Measurements from ENCODE around the gene PCDHA1. TPM values are rescaled to one million over a fixed set of nuclear protein-coding genes. Genes with fewer than 3 reads are reported as not detected.

The PCDHA1 gene
- total RNA-seq, 1 experiment from 2014 or later = not detected

DNA sequence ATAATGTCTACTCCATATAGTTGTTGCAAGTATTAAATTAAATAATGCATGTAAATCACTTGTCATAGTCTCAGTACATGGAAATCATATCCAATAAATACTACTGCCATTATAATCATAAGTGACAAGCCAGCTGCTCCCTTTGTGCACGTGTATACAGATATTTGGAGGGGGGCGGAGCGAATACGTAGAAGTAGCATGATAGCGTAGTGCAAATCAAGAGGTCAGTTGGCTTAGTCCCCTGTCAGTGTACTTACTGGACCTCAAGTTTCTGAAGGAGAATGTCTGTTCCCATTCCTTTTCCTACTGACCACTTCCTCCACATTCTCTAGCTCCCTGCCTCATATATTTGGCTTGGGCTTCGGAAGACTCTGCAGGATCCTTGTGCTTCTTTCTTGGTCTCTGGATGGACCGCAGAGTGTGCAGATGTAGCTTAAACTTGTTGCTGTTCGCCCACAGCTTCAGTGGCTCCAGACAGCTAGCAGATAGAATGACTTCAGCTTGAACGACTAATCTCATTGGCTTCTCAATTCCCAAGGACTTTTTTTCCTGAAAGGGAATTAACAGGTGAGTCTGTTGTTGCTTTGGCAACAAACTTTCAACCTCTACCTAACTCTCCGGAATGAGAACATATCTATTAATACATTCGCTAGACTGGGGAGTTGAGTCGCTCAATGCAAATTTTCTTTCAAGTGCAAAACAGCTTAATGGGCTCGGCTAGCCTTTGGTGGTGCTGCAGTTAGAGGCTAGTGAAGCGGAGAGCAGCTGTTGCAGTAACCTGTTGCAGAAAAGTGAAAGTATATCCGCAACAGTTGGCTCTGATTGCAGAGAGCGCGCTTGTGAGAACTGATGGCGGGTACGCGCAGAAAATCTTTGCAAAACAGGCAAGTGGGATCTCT lies 264.9 kb downstream of the PCDHA1 start, which contains the start of gene PCDHB1:
Gene PCDHB1, plus strand, starts transcription at position 753 of the 899 bp plus-strand sequence. Its CDS starts 97 bp downstream, at position 850.
- intact Hi-C loops (cut with micrococcal nuclease; ENCODE audit: unreplicated experiment) = no loop called here
- CTCF ChIA-PET = no interaction called here
- DNase-seq (ENCODE audit: low read depth, low spot score) = no peak

DNA sequence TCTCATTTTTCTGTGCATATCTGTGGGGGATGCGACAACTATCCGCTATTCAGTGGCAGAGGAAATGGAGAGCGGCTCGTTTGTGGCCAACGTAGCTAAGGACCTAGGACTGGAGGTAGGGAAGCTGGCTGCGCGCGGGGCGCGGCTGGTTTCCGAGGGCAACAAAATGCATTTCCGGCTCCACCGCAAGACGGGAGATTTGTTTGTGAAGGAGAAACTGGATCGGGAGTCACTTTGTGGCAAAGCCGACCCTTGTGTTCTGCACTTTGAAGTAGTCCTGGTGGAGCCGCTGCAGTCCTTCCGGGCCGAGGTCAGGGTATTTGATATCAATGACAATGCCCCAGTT lies 265.6 kb downstream of the PCDHA1 start:
- Histone ChIP-seq H3K27ac (ENCODE audit: low read length) (no peak overlapping the region), H3K4me3 (ENCODE audit: low read depth in 2 of 2, low read length in 2 of 2) (peak overlapping the region; percentile 43 to 67), H3K27me3 (ENCODE audit: control insufficient read depth, insufficient read depth, low read length) (peaks cover 2% of the 10 kb centered on the region; the same call in 1 of the 2 replicates), H3K9me3 (ENCODE audit: control insufficient read depth, insufficient read depth, low read depth, low read length) (no peaks in the 10 kb centered on the region), H3K36me3 (ENCODE audit: control insufficient read depth, insufficient read depth, low read length) (no peaks in the 10 kb centered on the region), H3K4me1 (ENCODE audit: control insufficient read depth, insufficient read depth, low read length) (no peaks in the 10 kb centered on the region)
- intact Hi-C loops (cut with micrococcal nuclease; ENCODE audit: unreplicated experiment) = no loop called here
- TF ChIP-seq SIN3A (IDR thresholded peaks at IDR 0.05; ENCODE audit: borderline replicate concordance, insufficient read depth, low read depth, low read length) (no peak), TCF7L2 (IDR thresholded peaks at IDR 0.05; ENCODE audit: low read depth, low read length) (0 out of 2 replicates have a peak, but pooled peaks have one; percentile 15)
- no peak for DNase-seq (ENCODE audit: low read depth, low spot score)
- ChIA-PET POLR2A (interaction anchor here (0.6 kb wide), 1 partner anchor 182 kb away, joined by 4 read pairs; no protein-coding TSS in a partner anchor), CTCF (no interaction called here)
- ATAC-seq = peak; percentile 62
- in situ Hi-C loops (cut with HindIII; ENCODE audit: low pct_unique_long_range_greater_than_20kb, low sequenced_read_pairs) = no loop called here
- BruUV-seq (replicated peaks) = no TSS peak

More for the DNA sequence above, 264.9 kb downstream of the PCDHA1 start, which contains the start of gene PCDHB1:
- peak; percentile 81 for ATAC-seq
- H3K27ac ChIP-seq (ENCODE audit: low read length) = no peak within 1 kb of the TSS
- no peak for TF ChIP-seq TCF7L2 (IDR thresholded peaks at IDR 0.05; ENCODE audit: low read depth, low read length)
- no peak for TF ChIP-seq SIN3A (IDR thresholded peaks at IDR 0.05; ENCODE audit: borderline replicate concordance, insufficient read depth, low read depth, low read length)
- no peak for TF ChIP-seq POLR2AphosphoS5 (IDR thresholded peaks at IDR 0.05; ENCODE audit: low read depth, low read length)
- TF ChIP-seq, protein P1, sequence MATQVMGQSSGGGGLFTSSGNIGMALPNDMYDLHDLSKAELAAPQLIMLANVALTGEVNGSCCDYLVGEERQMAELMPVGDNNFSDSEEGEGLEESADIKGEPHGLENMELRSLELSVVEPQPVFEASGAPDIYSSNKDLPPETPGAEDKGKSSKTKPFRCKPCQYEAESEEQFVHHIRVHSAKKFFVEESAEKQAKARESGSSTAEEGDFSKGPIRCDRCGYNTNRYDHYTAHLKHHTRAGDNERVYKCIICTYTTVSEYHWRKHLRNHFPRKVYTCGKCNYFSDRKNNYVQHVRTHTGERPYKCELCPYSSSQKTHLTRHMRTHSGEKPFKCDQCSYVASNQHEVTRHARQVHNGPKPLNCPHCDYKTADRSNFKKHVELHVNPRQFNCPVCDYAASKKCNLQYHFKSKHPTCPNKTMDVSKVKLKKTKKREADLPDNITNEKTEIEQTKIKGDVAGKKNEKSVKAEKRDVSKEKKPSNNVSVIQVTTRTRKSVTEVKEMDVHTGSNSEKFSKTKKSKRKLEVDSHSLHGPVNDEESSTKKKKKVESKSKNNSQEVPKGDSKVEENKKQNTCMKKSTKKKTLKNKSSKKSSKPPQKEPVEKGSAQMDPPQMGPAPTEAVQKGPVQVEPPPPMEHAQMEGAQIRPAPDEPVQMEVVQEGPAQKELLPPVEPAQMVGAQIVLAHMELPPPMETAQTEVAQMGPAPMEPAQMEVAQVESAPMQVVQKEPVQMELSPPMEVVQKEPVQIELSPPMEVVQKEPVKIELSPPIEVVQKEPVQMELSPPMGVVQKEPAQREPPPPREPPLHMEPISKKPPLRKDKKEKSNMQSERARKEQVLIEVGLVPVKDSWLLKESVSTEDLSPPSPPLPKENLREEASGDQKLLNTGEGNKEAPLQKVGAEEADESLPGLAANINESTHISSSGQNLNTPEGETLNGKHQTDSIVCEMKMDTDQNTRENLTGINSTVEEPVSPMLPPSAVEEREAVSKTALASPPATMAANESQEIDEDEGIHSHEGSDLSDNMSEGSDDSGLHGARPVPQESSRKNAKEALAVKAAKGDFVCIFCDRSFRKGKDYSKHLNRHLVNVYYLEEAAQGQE (IDR thresholded peaks at IDR 0.05; ENCODE audit: insufficient read depth in 1 of 2, low read depth in 2 of 2, low read length in 1 of 2) = no peak
- TF ChIP-seq, protein P2, sequence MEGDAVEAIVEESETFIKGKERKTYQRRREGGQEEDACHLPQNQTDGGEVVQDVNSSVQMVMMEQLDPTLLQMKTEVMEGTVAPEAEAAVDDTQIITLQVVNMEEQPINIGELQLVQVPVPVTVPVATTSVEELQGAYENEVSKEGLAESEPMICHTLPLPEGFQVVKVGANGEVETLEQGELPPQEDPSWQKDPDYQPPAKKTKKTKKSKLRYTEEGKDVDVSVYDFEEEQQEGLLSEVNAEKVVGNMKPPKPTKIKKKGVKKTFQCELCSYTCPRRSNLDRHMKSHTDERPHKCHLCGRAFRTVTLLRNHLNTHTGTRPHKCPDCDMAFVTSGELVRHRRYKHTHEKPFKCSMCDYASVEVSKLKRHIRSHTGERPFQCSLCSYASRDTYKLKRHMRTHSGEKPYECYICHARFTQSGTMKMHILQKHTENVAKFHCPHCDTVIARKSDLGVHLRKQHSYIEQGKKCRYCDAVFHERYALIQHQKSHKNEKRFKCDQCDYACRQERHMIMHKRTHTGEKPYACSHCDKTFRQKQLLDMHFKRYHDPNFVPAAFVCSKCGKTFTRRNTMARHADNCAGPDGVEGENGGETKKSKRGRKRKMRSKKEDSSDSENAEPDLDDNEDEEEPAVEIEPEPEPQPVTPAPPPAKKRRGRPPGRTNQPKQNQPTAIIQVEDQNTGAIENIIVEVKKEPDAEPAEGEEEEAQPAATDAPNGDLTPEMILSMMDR (IDR thresholded peaks at IDR 0.05) = no peak
- H3K27me3 ChIP-seq (ENCODE audit: control insufficient read depth, insufficient read depth, low read length) = peaks cover 2% of the 10 kb centered on the region; the same call in 1 of the 2 replicates
- H3K9me3 ChIP-seq (ENCODE audit: control insufficient read depth, insufficient read depth, low read depth, low read length) = no peaks in the 10 kb centered on the region
- in situ Hi-C loops (cut with HindIII; ENCODE audit: low pct_unique_long_range_greater_than_20kb, low sequenced_read_pairs) = no loop called here
- H3K4me1 ChIP-seq (ENCODE audit: control insufficient read depth, insufficient read depth, low read length) = no peaks in the 10 kb centered on the region
- POLR2A ChIA-PET = interaction anchor here (0.6 kb wide), 2 partner anchors 32 to 181 kb away, joined by 3 to 4 read pairs; no protein-coding TSS in a partner anchor
- no TSS peak for BruUV-seq (replicated peaks)
- peak within 1 kb of the TSS; percentile 43 to 67 for H3K4me3 ChIP-seq (ENCODE audit: low read depth in 2 of 2, low read length in 2 of 2)
- H3K36me3 ChIP-seq (ENCODE audit: control insufficient read depth, insufficient read depth, low read length) = no peaks in the 10 kb centered on the region

Other genes starting within 250 kb of the PCDHA1 start
- 8.6 TPM for gene EIF4EBP3, start 238.5 kb upstream of the PCDHA1 start, total RNA-seq (2021; ENCODE audit: unreplicated experiment)
- gene SRA1, start 228.7 kb upstream of the PCDHA1 start, total RNA-seq (2021; ENCODE audit: unreplicated experiment) = 52.0 TPM
- gene APBB3, start 221.5 kb upstream of the PCDHA1 start, total RNA-seq (2021; ENCODE audit: unreplicated experiment) = 28.6 TPM
- gene SLC35A4, start 221.3 kb upstream of the PCDHA1 start, total RNA-seq (2021; ENCODE audit: unreplicated experiment) = 96.7 TPM
- 2.5 TPM for gene CD14, start 153.0 kb upstream of the PCDHA1 start, total RNA-seq (2021; ENCODE audit: unreplicated experiment)
- 18.9 TPM for gene TMCO6, start 146.7 kb upstream of the PCDHA1 start, total RNA-seq (2021; ENCODE audit: unreplicated experiment)
- gene NDUFA2, start 138.5 kb upstream of the PCDHA1 start, total RNA-seq (2021; ENCODE audit: unreplicated experiment) = 81.7 TPM
- 98.2 TPM for gene IK, start 138.3 kb upstream of the PCDHA1 start, total RNA-seq (2021; ENCODE audit: unreplicated experiment)
- gene WDR55, start 121.2 kb upstream of the PCDHA1 start, total RNA-seq (2021; ENCODE audit: unreplicated experiment) = 49.2 TPM
- gene DND1, start 112.6 kb upstream of the PCDHA1 start, total RNA-seq (2021; ENCODE audit: unreplicated experiment) = 1.8 TPM
- 76.4 TPM for gene HARS1, start 94.8 kb upstream of the PCDHA1 start, total RNA-seq (2021; ENCODE audit: unreplicated experiment)
- gene HARS2, start 94.7 kb upstream of the PCDHA1 start, total RNA-seq (2021; ENCODE audit: unreplicated experiment) = 44.1 TPM
- 62.2 TPM for gene ZMAT2, start 85.7 kb upstream of the PCDHA1 start, total RNA-seq (2021; ENCODE audit: unreplicated experiment)
- not detected for gene PCDHA2, start 8.7 kb downstream of the PCDHA1 start, total RNA-seq (2021; ENCODE audit: unreplicated experiment)
- not detected for gene PCDHA3, start 14.9 kb downstream of the PCDHA1 start, total RNA-seq (2021; ENCODE audit: unreplicated experiment)
- 3.1 TPM for gene PCDHA4, start 20.9 kb downstream of the PCDHA1 start, total RNA-seq (2021; ENCODE audit: unreplicated experiment)
- gene PCDHA5, start 35.5 kb downstream of the PCDHA1 start, total RNA-seq (2021; ENCODE audit: unreplicated experiment) = 0.10 TPM
- 0.31 TPM for gene PCDHA6, start 41.8 kb downstream of the PCDHA1 start, total RNA-seq (2021; ENCODE audit: unreplicated experiment)
- 0.15 TPM for gene PCDHA7, start 48.1 kb downstream of the PCDHA1 start, total RNA-seq (2021; ENCODE audit: unreplicated experiment)
- gene PCDHA8, start 55.0 kb downstream of the PCDHA1 start, total RNA-seq (2021; ENCODE audit: unreplicated experiment) = 0.10 TPM
- gene PCDHA9, start 62.2 kb downstream of the PCDHA1 start, total RNA-seq (2021; ENCODE audit: unreplicated experiment) = 0.21 TPM
- gene PCDHA10, start 69.8 kb downstream of the PCDHA1 start, total RNA-seq (2021; ENCODE audit: unreplicated experiment) = 0.33 TPM
- gene PCDHA11, start 82.8 kb downstream of the PCDHA1 start, total RNA-seq (2021; ENCODE audit: unreplicated experiment) = 0.08 TPM
- 10.0 TPM for gene PCDHA12, start 89.2 kb downstream of the PCDHA1 start, total RNA-seq (2021; ENCODE audit: unreplicated experiment)
- gene PCDHA13, start 96.0 kb downstream of the PCDHA1 start, total RNA-seq (2021; ENCODE audit: unreplicated experiment) = 1.0 TPM
- 0.59 TPM for gene PCDHAC1, start 140.2 kb downstream of the PCDHA1 start, total RNA-seq (2021; ENCODE audit: unreplicated experiment)
- gene PCDHAC2, start 180.3 kb downstream of the PCDHA1 start, total RNA-seq (2021; ENCODE audit: unreplicated experiment) = 8.8 TPM